Heart left ventricle (tissue), 16 donors: Measurements from ENCODE around the gene ZFYVE21. TPM values are rescaled to one million over a fixed set of nuclear protein-coding genes. Genes with fewer than 3 reads are reported as not detected.

ENCODE experiments used
- ATAC-seq, 4 donors: fragments of 200-7000 bp; cut with Tn5 transposase; one replicate each; pipeline ENCODE4 v1.9.1; 2020 to 2022; ENCODE audit warnings: moderate library complexity in 4 of 4, mild to moderate bottlenecking in 3 of 4, moderate number of reproducible peaks in 1 of 4
- DNase-seq, 5 donors: peaks; one replicate each; pipeline ENCODE4 v3.0.0-alpha.2; 2020
- H3K27ac ChIP-seq, 12 donors: fragments of 200-600 bp; sonication (generic) in 4 of 12; one replicate each; pipeline versions ENCODE4 v1.5.0 to v1.8.0; 2016 to 2022; ENCODE audit warnings: mild to moderate bottlenecking in 2 of 12
- H3K27me3 ChIP-seq, 9 donors: fragments of 200-600 bp; sonication (generic) in 2 of 9; one replicate each; pipeline versions ENCODE4 v1.5.1 to v1.8.0; 2016 to 2022; ENCODE audit warnings: mild to moderate bottlenecking in 3 of 9
- H3K36me3 ChIP-seq, 9 donors: fragments of 200-600 bp; sonication (generic) in 2 of 9; one replicate each; pipeline versions ENCODE4 v1.5.0 to v1.8.0; 2018 to 2022; ENCODE audit warnings: mild to moderate bottlenecking in 2 of 9
- H3K4me1 ChIP-seq, 12 donors: fragments of 200-600 bp; sonication (generic) in 4 of 12; one replicate each; pipeline versions ENCODE4 v1.5.0 to v1.8.0; 2016 to 2022; ENCODE audit warnings: mild to moderate bottlenecking in 3 of 12
- H3K4me3 ChIP-seq, 12 donors: fragments of 200-600 bp; sonication (generic) in 4 of 12; one replicate each; pipeline versions ENCODE4 v1.5.0 to v1.8.0; 2017 to 2022; ENCODE audit warnings: mild to moderate bottlenecking in 9 of 12, moderate library complexity in 4 of 12
- H3K9me3 ChIP-seq, 12 donors: fragments of 200-600 bp; sonication (generic) in 4 of 12; one replicate each; pipeline versions ENCODE4 v1.5.0 to v1.8.0; 2016 to 2022; ENCODE audit warnings: mild to moderate bottlenecking in 1 of 12
- POLR2A ChIP-seq, 2 donors: fragments of 450-650 bp; IDR thresholded peaks; one replicate each; pipeline ENCODE4 v1.6.1; 2017; ENCODE audit warnings: antibody characterized with exemption in 2 of 2, mild to moderate bottlenecking in 2 of 2, moderate library complexity in 2 of 2
- WGBS, 4 donors: extraction: QIAGEN DNeasy Blood & Tissue Kit in 2 of 4; methylation state at CpG; one replicate each; pipeline versions ENCODE4 v1.1.5 to v1.1.7; 2013 to 2018; 5-methylcytosine and 5-hydroxymethylcytosine counted together
- intact Hi-C, 10 donors: fragments of 100-400 bp; cut with DNase I; formaldehyde crosslinking; loops; one replicate each; pipeline versions ENCODE4 v1.11.1 to v1.14.2; 2022
- polyA plus RNA-seq, 2 donors: library from polyadenylated mRNA; stranded (reverse); fragments of 200-250 nt; gene quantifications; one replicate each; pipeline ENCODE4 v1.2.3, GENCODE V29; 2013
- total RNA-seq, 9 donors: library from RNA; depleted of rRNA in 2 of 9; stranded (reverse); fragments of >200 nt in 2 of 9; fragmentation: NEBNext Ultra II Directional in 3 of 9; extraction: Animal tissue kit (Norgen Biotek cat#: 25700) in 3 of 9; gene quantifications; one replicate each; pipeline versions ENCODE4 v1.1.0 to v1.2.4, GENCODE V29; 2016 to 2023
- TF ChIP-seq, protein P1 (sequence below), 12 donors: fragments of 200-600 bp; sonication (generic) in 4 of 12; IDR thresholded peaks; one replicate each; pipeline versions ENCODE4 v1.5.0 to v1.8.0; 2018 to 2022; ENCODE audit warnings: antibody characterized with exemption in 12 of 12, mild to moderate bottlenecking in 5 of 12
- donor health status: ischemic (EF 13 %, LVEDD 7.1; RV severe dilation, severe dysfunction).
- donor health status: healthy with polysubstance abuse.
- donor health status: DM: no; HTN: yes; CAD: no.
- donor health status: DM: no; HTN: no; CAD: no.
- donor health status: ischemic (EF 25% LVEDD 6.9; RV normal size, moderate dysfunction).
- donor health status: ischemic (EF 25% LVEDD 5.7; RV mildly dilated, moderate dysfunction).
- donor health status: healthy.
- donor health status: DM: yes; HTN: yes; CAD: no.
- donor health status: ischemic (EF 35%, LVEDD 5.7; RV mildly dilated, moderate dysfunction).
- donor health status: nonischemic (EF 11% LVEDD 7.7; RV severe dilation, severe dysfunction).
- donor health status: DM: yes; HTN: yes; CAD: no.
- donor health status: PGD.
- donor health status: ischemic (EF 29% LVEDD 5.4; RV normal size, mild dysfunction).
- donor health status: nonischemic (EF 23%, LVEDD 6.1; RV moderate dilation, normal function).

Gene ZFYVE21
- total and polyA plus RNA-seq, 11 donors, result 44.1 to 86.1 (median 52.5) TPM

DNA sequence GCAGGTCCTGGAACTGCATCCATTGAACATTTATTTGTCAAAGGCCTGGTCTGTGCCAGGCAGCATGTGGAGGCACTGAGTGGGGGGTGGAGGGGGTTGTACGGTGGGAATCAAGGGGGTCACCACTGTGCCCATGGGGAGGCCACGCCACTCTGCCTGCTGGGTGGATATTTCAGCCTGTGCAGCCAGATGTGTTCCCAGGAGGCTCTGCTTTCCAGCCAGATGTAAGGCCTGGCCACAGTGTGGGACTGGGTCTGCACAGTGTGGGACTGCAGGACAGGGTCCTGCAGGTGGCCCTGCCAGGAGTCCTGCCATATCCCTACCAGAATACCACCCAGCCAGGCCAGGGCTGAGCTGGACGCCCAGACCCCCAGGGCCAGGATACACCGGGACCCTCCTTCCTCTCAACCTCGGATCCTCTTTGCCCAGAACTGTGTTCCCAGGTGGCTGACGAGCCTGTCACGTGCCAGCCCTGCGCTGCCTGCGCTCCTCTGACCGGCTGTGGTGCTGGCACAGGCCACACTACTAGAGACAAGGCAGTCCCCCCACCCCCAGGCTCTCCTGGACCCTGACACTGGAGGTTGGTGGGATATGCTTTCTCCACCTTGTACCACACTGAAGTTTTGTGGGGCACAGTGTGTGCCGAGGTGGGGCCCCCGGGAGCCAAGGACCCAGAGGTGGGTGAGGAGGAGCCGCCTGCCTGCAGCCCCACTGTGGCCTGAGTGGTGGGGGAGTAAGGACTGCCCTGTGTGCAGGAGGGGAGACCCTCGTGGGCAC is 17.8 kb upstream of the ZFYVE21 start:
- no peaks in the 10 kb centered on the region for H3K9me3 ChIP-seq
- intact Hi-C loops, result loop anchor here in 1 of 10 donors (10.0 kb wide), 1 partner anchor 123 kb away; no protein-coding TSS in a partner anchor
- peak in 2 of 5 donors; percentile 15 to 30 for DNase-seq
- ATAC-seq, result no peak
- H3K4me1 ChIP-seq, result peaks cover 12 to 70% (median 49%) of the 10 kb centered on the region in 12 donors
- peak overlapping the region in 5 of 12 donors; percentile 7 to 72 (median 44) for H3K27ac ChIP-seq
- TF ChIP-seq POLR2A (IDR thresholded peaks at IDR 0.05), result no peak
- TF ChIP-seq, protein P1, sequence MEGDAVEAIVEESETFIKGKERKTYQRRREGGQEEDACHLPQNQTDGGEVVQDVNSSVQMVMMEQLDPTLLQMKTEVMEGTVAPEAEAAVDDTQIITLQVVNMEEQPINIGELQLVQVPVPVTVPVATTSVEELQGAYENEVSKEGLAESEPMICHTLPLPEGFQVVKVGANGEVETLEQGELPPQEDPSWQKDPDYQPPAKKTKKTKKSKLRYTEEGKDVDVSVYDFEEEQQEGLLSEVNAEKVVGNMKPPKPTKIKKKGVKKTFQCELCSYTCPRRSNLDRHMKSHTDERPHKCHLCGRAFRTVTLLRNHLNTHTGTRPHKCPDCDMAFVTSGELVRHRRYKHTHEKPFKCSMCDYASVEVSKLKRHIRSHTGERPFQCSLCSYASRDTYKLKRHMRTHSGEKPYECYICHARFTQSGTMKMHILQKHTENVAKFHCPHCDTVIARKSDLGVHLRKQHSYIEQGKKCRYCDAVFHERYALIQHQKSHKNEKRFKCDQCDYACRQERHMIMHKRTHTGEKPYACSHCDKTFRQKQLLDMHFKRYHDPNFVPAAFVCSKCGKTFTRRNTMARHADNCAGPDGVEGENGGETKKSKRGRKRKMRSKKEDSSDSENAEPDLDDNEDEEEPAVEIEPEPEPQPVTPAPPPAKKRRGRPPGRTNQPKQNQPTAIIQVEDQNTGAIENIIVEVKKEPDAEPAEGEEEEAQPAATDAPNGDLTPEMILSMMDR (IDR thresholded peaks at IDR 0.05), result no peak
- no peak overlapping the region for H3K4me3 ChIP-seq
- no peaks in the 10 kb centered on the region for H3K27me3 ChIP-seq
- 71 to 83% (median 78%) methylated on average over 6 to 14 of the region's 14 CpGs for WGBS, 4 donors
- peaks cover 2 to 95% (median 70%) of the 10 kb centered on the region in 9 donors for H3K36me3 ChIP-seq

DNA sequence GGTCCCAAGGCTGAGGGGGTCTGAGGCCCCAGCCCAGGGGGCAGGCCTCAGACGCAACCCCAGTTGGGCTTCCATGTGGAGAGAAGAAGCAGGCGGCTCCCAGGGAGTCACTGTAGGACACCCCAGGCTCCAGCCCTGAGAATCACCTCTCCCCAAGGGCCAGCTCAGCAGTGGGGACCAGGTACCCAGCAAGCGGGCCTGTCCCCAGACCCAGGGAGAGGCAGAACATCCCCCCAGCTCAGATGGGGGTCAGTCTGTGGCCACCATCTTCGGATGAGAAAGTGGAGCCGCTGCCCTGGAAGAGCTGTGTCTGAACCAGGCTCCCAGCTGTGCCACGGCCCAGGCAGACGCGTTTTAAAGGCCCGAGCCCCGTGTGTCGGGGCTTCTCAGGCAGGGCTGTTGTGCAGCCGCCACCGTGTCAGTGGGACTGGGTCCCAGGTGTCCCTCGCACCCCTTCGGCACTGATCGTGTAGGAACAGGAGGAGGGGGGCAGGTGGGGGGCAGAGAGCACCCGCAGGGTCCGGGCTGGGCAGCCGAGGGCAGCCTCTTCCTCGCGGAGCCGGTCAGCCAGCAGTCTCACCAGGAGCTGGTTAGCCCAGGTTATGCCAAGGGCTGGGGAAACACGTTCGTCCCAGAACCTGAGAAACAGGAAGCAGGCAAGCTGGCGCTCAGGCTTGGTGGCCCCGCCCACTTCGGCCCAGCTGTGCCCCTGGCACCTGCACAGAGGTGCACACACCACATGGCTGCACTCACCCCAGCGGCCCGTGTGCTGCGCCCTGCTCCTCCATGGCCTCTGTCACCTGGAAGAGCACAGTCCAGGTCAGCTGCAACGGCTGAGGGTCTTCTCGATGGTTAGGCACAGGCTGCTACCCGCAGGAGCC is 17.0 kb upstream of the ZFYVE21 start:
- Histone ChIP-seq H3K27ac (peak overlapping the region in 5 of 12 donors; percentile 7 to 72 (median 44)), H3K9me3 (no peaks in the 10 kb centered on the region), H3K4me1 (peaks cover 12 to 70% (median 49%) of the 10 kb centered on the region in 12 donors), H3K4me3 (no peak overlapping the region), H3K27me3 (no peaks in the 10 kb centered on the region), H3K36me3 (peaks cover 2 to 95% (median 70%) of the 10 kb centered on the region in 9 donors)
- WGBS, 4 donors, result 82 to 88% (median 86%) methylated on average over 14 to 33 of the region's 33 CpGs
- intact Hi-C loops, result loop anchor here in 1 of 10 donors (10.0 kb wide), 1 partner anchor 124 kb away; no protein-coding TSS in a partner anchor
- ATAC-seq (no peak), DNase-seq (peak in 3 of 5 donors; percentile 23 to 54 (median 32))
- TF ChIP-seq, protein P1 (IDR thresholded peaks at IDR 0.05), result no peak
- no peak for TF ChIP-seq POLR2A (IDR thresholded peaks at IDR 0.05)

DNA sequence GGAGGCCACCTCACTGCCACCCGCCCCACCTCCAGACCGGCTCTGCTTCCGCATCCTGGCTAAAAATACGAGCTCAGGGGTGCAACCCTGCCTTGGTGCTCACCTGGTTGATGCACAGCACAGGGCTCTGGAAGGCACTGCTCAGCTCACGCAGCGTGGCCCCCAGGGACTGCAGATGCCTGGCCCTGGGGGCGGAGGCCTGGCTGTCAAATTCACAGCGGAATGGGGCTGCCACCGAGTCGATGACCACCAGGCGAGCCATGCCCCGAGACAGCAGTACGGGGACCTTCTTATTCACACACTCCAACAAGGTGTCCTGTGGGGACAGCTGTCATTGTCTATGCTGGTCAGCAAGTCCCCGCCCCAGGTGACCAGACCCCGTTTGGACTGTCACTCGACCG is 16.3 kb upstream of the ZFYVE21 start:
- DNase-seq (peak in 1 of 5 donors; percentile 18), ATAC-seq (no peak)
- Histone ChIP-seq H3K9me3 (no peaks in the 10 kb centered on the region), H3K36me3 (peaks cover 0 to 88% (median 66%) of the 10 kb centered on the region in 9 donors), H3K4me3 (no peak overlapping the region), H3K27me3 (no peaks in the 10 kb centered on the region), H3K27ac (peak overlapping the region in 3 of 12 donors; percentile 7 to 75 (median 72)), H3K4me1 (peaks cover 12 to 74% (median 52%) of the 10 kb centered on the region in 12 donors)
- no peak for TF ChIP-seq POLR2A (IDR thresholded peaks at IDR 0.05)
- TF ChIP-seq, protein P1 (IDR thresholded peaks at IDR 0.05), result no peak
- intact Hi-C loops, result loop anchor here in 1 of 10 donors (10.0 kb wide), 1 partner anchor 124 kb away; no protein-coding TSS in a partner anchor
- WGBS, 4 donors, result 91 to 92% (median 92%) methylated on average over 17 of the region's 17 CpGs
